HK-2 (cell line): Measurements from ENCODE around the gene ZNF333.
"Not testable (repeated sequence)": the region's sequence is repeated elsewhere in the genome, so short reads cannot be mapped to it uniquely, and the experiment has no call there.

Experiments
- DNase-seq: peaks from one replicate; pipeline ENCODE4 v3.0.0-alpha.2; 2018; ENCODE audit not compliant: unreplicated experiment

Gene ZNF333

DNA sequence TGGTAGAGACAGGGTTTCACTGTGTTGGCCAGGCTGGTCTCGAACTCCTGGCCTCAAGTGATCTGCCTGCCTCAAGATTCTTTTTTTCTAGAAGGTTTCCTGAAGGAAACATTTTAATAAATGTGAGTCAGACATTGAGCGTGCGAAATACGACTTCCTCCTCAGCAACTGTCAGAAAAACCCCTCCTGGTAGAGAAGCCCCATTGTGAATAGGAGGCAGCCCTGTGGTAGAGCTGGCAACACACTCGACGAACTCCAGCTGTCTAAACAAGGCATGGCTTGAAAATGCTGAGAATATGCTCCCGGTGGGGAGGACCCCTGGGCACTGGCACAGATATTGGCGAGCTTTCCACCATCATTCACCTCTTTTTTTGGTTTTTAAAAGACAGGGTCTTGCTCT lies 9.8 kb downstream of the ZNF333 start:
- DNase-seq = no peak

DNA sequence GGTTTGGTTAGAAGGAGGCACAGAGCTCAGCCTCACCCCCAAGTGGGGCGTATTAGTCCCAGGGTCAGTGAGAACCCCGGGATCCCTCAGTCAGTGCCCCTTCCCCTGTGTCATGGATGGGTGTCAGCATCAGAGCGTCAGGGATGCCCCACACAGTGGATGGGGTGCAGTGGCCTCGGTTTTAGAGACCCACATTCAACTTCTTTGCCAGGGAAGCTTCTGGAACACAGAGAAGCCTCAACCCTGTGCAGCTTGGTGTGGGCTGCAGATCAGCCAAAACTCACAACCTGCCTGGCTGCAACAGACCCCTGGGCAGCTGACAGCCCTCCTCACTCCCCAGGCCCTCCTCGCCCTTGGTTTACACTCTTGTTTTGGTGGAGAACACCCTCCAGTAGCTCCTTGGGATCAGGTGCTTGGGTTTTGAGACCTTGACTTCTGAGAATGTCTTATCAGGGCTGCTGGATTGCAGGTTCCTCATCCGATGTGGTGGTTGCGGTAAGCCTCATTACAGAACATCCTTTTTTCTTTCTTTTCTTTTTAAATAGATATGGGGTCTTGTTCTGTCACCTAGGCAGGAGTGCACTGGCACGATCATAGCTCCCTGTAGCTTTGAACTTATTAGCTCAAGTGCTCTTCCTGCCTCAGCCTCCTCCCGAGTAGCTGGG lies 11.0 kb downstream of the ZNF333 start:
- DNase-seq = no peak

DNA sequence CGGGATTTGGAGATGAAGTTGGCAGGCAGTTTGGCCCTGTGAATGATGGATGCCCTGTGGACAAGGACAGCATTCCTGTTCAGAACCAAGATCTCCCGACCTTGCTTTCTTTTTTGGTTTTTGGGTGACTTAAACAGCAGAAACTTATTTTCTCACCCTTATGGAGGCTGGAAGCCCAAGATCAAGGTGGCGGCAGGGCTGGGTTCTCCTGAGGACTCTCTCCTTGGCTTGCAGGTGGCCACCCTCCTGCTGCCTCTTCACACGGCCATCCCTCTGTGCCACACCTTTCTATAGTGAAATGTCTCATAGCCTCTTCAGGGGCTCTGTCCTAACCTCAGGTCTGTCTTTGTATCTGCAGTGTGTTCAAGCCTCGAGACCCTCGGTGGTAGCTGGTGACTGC lies 14.0 kb downstream of the ZNF333 start:
- DNase-seq = no peak

DNA sequence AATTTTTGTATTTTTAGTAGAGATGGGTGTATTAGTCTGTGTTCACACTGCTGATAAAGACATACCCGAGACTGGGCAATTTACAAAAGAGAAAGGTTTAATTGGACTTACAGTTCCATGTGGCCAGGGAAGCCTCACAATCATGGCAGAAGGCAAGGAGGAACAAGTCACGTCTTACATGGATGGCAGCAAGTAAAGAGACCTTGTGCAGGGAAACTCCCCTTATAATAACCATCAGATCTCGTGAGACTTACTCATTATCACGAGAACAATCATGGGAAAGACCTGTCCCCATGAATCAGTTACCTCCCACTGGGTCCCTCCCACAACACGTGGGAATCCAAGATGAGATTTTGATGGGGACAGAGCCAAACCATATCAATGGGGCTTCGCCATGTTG lies 14.6 kb downstream of the ZNF333 start:
- no peak for DNase-seq

DNA sequence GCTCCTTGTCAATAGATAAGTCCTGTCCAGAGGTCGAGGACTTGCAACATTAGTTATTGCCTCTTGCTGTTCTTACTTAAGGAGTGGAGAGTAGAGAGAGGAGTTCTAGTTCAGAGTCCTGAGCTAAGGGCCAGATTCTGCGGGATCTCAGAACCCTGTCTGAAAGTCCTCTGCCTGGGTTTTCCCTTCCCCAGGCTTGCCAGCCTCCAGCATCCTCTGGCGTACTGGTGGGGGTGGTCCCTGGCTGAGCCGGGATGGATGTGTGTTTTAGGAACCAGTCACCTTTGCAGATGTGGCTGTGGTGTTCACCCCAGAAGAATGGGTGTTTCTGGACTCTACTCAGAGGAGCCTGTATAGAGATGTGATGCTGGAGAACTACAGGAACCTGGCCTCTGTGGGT lies 26.0 kb downstream of the ZNF333 start:
- no peak for DNase-seq

DNA sequence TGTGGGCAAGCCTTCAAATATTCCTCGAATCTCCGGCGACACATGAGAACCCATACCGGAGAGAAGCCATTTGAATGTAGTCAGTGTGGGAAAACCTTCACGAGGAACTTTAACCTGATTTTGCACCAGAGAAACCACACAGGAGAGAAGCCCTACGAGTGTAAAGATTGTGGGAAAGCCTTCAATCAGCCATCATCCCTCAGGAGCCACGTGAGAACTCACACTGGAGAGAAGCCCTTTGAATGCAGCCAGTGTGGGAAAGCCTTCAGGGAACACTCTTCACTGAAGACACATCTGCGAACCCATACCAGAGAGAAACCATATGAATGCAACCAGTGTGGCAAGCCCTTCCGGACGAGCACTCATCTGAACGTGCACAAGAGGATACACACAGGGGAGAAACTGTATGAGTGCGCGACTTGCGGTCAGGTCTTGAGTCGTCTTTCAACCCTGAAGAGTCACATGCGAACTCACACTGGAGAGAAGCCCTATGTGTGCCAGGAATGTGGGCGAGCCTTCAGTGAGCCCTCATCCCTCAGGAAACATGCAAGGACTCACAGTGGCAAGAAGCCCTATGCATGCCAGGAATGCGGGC lies 28.8 kb downstream of the ZNF333 start:
- DNase-seq = no peak

DNA sequence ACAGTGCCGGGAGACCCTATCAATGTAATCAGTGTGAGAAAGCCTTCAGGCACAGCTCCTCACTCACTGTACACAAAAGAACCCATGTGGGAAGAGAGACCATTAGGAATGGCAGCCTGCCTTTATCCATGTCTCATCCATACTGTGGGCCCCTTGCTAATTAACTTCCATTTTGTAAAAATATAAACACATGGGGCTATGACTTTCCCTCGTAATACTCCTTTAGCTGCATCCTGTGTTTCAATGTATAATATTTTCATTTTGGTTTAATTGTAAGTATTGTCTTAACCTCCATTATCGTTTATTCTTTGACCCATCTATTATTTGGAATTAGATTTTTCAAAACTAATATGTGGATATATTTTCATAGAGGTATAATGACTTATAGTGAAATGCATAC lies 29.3 kb downstream of the ZNF333 start:
- DNase-seq = no peak

DNA sequence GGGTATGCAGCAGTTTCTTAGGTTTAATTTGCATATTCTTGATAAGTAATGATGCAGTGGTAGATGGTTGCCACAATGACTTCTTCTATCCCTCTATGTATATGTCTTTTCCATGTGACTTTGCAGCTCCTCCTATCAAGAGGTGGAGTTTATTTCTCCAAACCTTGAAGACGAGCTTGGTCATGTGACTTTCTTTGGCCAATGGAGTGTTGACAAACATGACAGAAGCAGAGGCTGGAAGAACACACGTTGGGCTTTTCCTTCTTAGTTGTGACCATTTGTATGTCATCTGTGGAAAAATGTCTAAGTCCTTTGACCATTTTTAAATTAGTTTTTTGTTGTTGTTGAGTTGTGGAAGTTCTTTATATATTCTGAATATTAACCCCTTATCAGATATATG lies 32.3 kb downstream of the ZNF333 start:
- DNase-seq = no peak

DNA sequence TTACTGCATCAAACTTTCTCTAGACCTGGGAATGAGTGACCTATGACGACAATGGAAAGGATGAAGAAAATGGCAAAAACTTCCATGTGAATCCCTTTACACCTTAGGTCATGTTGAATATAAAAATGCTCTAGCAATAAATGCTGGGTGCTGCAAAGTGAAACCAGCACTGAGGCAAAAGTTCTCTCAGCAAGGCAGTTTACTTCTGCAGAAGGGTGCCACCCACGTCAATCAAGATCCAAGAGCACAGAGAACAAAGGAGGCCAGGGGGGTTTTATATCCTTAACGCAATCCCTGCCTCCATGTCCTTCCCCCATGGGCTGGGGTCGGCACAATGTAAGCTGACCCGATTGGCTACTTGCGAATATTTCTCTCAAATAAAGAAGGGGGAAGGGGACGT lies 38.7 kb downstream of the ZNF333 start:
- no peak for DNase-seq

DNA sequence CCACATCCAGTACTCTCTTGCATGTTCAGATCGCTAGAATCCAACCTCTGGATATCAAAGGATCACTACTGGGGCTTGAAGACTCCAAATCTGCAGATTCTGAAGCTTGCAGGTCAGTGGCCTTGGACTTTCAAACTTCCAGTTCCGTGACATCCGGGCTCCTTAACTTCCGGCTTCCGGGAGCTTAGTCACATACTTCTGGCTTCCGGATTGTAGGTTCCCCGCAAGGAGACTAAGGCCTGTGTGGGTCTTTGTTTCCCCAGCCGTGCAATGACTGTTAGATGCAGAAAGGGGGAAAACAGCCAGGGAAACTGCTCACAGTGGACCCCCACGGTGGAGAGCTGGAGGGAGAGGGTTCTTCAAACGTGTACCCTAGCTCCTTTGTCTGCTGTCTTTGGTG lies 41.4 kb downstream of the ZNF333 start:
- no peak for DNase-seq

DNA sequence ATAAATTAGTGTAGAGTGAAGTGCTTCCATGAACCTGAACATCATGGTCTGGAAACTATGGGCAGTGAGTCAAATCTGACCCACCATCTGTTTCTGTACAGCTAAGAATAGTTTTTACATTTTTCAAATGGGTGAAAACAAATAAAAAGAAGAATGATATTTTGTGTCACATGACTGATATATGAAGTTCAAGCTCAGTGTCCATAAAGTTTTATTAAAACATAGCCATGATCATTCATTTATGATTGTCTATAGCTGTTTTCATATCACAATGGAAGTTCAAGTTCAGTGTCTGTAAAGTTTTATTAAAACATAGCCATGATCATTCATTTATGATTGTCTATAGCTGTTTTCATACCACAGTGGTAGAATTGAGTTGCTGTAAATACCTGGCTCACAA lies 42.7 kb downstream of the ZNF333 start:
- DNase-seq = no peak

DNA sequence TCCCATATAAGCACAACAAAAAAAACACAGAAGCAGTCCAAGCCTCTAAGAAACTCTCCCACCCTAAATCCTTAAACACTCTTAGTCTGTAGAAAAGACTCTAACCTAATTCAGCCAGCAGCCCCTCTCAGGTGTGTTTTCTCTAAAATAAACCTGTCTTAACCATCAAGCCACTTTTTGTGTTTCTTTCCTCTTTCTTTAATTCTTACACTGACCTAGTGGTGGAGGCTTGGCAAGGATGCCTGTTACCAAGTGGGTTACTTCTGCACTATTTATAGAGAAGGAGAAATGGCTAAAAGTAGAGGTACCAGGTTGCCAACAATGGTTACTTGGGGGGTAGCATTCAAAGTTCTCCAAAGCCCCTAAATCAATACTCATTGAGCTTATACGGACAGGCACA lies 43.7 kb downstream of the ZNF333 start:
- no peak for DNase-seq

DNA sequence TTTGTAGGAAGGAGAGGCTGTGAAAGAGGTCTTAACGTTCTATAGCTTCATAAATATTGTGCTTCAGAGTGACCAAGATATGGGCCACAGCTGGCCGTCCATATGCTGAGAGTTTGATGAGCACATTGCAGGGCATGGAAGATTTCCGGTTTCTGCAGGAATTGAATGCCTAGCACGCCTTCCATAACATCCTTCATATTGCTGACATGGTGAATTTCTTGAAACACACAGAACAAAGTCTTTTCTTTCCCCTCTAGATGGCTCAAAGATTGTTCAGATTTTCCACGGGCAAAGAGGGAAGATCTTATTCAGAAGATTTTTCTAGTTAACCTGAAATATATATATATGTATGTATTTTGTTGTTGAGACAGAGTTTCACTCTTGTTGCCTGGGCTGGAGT lies 46.1 kb downstream of the ZNF333 start:
- no peak for DNase-seq

DNA sequence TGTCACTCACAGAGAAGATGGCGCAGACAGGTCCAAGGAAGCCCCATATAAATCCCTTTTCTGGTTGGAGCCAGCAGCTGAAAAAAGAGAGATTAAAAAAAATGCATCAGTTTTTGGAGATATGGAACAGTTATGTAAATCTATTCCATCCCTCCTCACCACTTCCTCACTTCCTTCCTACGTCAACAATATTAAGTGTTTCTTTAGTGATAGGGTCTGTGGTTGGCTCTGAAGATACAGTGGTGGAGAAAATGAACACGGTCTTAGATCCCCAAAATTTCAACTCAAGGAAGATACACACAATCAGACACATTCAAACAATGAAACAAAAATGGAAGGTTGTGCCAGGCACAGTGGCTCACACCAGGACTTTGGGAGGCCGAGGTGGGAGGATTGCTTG lies 57.0 kb downstream of the ZNF333 start:
- DNase-seq = no peak

DNA sequence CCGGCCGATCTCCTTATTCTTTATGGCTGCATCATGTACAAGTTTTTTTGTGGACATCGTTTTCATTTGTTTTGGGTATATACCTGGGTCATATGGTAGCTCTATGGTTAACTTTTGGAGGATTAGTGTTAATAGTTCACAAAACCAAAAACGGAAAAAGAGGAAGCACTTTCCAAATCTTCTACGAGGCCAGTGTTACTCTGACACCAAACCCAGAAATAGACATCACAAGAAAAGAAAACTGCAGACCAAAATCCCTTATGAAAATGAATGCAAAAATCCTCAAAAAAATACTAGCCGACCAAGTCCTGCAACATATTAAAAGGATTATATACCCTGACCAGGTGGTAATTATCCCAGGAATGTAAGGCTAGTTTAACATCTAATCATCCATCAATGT lies 58.8 kb downstream of the ZNF333 start:
- no peak for DNase-seq

DNA sequence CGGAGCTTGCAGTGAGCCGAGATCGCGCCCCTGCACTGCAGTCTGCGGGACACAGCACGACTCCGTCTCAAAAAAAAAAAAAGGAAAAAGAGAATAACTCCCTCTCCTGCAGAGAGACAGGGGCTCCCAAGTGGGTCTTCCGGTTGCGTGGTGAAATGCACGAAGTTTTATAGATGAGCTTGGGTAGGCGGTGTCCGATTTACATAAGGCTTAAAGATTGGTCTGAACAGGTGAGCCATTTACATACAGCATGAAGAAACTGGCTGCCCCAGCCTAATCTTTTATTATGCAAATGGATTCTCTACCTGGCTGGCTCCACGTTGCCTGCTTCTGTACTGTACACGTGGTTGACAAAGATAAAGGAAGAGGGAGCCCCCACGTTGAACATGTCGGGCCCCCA lies 69.0 kb downstream of the ZNF333 start:
- DNase-seq = no peak

DNA sequence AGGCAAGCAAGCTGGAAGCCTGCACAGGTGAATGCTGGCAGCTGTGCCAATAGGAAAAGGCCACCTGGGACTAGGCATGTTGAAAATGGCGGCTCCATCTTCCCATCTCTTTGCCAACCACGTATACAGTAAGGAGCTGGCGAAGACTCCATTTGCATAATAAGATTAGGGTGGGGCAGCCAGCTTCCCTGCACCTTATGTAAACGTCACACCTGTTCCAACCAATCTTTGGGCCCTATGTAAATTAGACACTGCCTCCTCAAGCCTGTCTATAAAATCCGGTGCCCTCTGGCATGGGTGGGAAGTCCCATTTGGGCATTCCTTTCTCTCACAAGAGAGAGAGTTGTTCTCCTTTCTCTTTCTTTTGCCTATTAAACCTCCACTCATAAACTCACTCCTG lies 71.8 kb downstream of the ZNF333 start:
- DNase-seq = no peak

DNA sequence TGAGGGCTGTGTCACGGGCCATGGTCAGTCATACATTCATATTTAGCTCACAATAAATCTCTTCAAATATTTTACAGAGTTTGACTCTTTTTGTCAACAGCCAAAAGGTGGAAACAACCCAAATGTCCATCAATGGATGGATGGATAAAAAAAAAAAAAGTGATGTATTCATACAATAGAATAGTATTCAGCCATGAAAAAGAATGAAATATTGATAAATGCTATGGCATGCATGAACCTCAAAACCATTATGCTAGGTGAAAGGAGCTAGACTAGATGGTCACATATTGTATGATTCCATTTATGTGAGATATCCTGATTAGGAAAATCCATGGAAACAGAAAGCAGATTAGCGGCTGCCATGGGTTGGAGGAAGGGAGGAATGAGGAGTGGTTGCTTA lies 72.3 kb downstream of the ZNF333 start:
- no peak for DNase-seq

DNA sequence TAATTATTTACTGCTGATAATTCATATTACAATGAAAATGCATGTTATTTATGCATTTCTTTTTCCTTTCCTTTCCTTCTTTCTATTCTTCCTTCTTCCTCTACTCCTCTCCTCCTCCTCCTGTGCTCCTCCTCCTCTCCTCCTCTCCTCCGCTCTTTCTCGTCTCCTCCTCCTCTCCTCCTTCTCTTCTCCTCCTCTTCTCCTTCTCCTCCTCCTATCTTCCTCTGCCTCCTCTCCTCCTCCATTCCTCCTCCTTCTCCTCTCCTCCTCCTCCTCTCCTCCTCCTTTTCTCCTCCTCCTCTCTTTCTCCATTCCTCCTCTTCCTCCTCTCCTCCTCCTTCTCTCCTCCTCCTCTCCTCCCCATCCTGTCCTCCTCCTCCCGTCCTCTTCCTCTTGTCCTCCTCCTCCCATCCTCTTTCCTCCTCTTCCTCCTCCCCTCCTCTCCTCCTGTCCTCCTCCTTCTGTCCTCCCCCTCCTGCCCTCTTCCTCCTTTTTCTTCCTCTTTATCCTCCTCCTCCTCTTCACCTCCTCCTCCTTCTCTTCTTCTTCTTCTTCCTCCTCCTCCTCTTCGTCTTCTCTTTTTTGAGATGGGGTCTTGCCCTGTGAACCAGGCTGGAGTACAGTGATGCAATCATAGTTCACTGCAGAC lies 73.8 kb downstream of the ZNF333 start:
- DNase-seq = no peak

DNA sequence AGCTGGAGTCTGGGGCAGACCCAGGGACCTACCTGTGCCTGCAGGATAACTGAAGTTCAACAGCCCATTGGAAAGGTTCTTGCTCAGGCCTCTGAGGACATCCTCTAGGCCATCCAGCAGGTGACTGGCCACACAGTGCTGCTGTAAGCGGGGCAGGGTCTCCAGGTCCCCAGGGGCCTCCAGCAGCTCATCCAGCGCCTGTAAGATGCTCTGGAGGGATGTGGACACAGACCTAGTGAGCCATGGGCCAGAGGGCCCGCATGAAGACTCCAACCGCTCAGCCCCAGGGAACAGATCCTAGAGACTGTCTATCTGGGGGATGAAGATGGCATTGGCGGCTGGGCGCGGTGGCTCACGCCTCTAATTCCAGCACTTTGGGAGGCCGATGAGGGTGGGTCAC lies 74.6 kb downstream of the ZNF333 start:
- no peak for DNase-seq

DNA sequence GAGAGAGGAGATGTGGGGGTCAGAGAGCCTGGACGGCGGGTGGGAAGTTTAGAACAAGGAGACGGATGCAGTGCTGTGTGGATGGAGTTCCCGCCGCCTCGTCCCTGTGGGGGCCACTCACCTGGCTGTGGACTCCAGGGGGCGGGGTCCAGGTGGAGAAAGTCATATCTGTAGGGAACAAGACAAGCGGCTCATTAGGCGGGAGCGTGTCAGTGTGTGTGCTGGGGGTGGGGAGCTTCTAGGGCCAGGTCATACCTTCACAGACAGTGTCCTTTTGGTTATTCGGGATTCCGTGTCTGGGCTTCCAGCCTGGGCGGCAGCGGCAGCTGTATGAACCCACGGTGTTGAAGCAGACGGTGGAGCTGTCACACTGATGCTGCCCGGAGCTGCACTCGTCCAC lies 75.6 kb downstream of the ZNF333 start:
- DNase-seq = not testable (repeated sequence)

DNA sequence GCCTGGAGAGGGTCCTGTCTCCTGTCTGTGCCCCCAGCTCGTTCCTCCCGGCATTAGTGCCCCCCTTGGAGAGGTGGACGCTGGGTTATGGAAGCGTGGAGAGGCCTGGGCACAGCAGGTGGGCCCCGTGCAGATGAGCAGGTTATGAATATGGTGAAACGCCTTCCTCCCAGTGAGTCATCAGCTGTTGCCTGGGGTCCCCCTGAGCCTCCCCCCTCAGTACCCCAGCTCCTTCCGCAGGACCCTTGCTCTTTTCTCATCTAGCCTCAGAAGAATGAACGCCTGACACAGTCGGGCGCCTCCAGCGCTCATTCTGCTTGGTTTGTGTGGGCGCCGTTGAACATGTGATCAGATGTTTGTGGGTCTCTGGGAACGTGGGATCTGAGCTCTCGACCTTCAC lies 76.0 kb downstream of the ZNF333 start:
- DNase-seq = not testable (repeated sequence)

DNA sequence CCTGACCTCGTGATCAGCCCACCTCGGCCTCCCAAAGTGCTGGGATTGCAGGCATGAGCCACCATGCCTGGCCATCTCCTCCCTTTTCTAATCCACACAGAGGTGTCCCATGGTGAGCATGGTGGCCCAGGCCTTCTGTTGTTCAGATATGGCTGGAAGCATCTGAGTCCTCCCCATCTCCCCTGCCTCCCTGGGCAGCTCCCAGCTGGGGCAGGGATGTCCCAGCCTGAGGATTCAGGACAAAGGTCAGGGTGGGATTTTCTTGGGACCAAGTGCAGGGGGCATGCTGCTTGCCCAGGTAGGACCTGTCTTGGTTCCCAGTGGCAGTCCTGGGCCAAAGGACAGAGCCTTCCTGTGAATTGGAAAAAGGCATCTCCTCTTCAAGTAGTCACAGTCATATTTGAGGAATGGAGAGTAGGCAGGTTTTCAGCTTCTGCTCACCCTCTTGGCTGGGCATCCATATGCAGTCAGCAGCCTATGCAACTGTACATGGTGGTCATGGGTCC lies 77.7 kb downstream of the ZNF333 start:
- DNase-seq = no peak
